Esophagus squamous epithelium (tissue), 5 donors: ENCODE results near the gene DNAJA4. TPM values are rescaled to one million over a fixed set of nuclear protein-coding genes. Genes with fewer than 3 reads are reported as not detected.

Experiments used
- DNase-seq: peaks from one replicate; lab custom pipeline; 2025; lab: John Stamatoyannopoulos, UW
- H3K27ac ChIP-seq, 4 donors: fragments of 200-600 bp; sonication (generic); one replicate each; pipeline ENCODE4 v1.5.1; 2016 to 2019; ENCODE audit warnings: mild to moderate bottlenecking in 1 of 4
- H3K27me3 ChIP-seq, 4 donors: fragments of 200-600 bp; sonication (generic); 1 replicate in 3 of 4; 2 replicates in 1 of 4; pipeline versions ENCODE4 v1.5.1 to v1.6.0; 2017 to 2021; ENCODE audit warnings: antibody characterized with exemption in 1 of 4
- H3K36me3 ChIP-seq, 3 donors: fragments of 200-600 bp; sonication (generic); one replicate each; pipeline ENCODE4 v1.5.1; 2016 to 2019
- H3K4me1 ChIP-seq, 3 donors: fragments of 200-600 bp; sonication (generic); one replicate each; pipeline ENCODE4 v1.5.1; 2017 to 2019
- H3K4me3 ChIP-seq, 4 donors: fragments of 200-600 bp; sonication (generic); 1 replicate in 3 of 4; 2 replicates in 1 of 4; pipeline ENCODE4 v1.5.1; 2016 to 2019; ENCODE audit warnings: mild to moderate bottlenecking in 2 of 4, moderate library complexity in 1 of 4
- H3K9me3 ChIP-seq, 3 donors: fragments of 200-600 bp; sonication (generic); one replicate each; pipeline ENCODE4 v1.5.1; 2016 to 2019
- CTCF ChIP-seq, 6 experiments: fragments of 450-650 bp in 4 of 6; fragments of 200-600 bp in 2 of 6; sonication (generic) in 2 of 6; IDR thresholded peaks; one replicate each; pipeline ENCODE4 v1.5.1; 2016 to 2019; ENCODE audit warnings: antibody characterized with exemption in 6 of 6, mild to moderate bottlenecking in 4 of 6, moderate library complexity in 4 of 6
- POLR2A ChIP-seq, 4 donors: fragments of 450-650 bp; IDR thresholded peaks; one replicate each; pipeline ENCODE4 v1.6.1; 2017; ENCODE audit warnings: antibody characterized with exemption in 4 of 4, mild to moderate bottlenecking in 4 of 4, moderate library complexity in 3 of 4
- WGBS, 2 donors: methylation state at CpG; one replicate each; pipeline ENCODE4 v1.1.5; 2018; 5-methylcytosine and 5-hydroxymethylcytosine counted together
- intact Hi-C: fragments of 100-400 bp; cut with DNase I; formaldehyde crosslinking; loops from one replicate; pipeline ENCODE4 v1.15.0; 2022
- total RNA-seq, 4 donors: library from RNA; depleted of rRNA; stranded (reverse); fragments of >200 nt; gene quantifications; one replicate each; pipeline ENCODE4 v1.1.0, GENCODE V29; 2016
- donor health status: DM: yes; HTN: yes; CAD: no.

The DNAJA4 gene
- total RNA-seq, 4 donors from 2014 or later, result 7.9 to 24.0 (median 15.7) TPM

- WGBS, 2 donors, result 68 to 74% methylated on average over 3 of the region's 5 CpGs
- Histone ChIP-seq H3K4me3 (no peak overlapping the region), H3K27ac (no peak overlapping the region), H3K4me1 (peaks cover 0 to under 1% (median 0%) of the 10 kb centered on the region in 3 donors), H3K9me3 (no peaks in the 10 kb centered on the region), H3K36me3 (no peaks in the 10 kb centered on the region), H3K27me3 (no peaks in the 10 kb centered on the region)
- TF ChIP-seq POLR2A (IDR thresholded peaks at IDR 0.05) (no peak), CTCF (IDR thresholded peaks at IDR 0.05) (no peak)
- no peak for DNase-seq
- intact Hi-C loops, result no loop called here
Observed at GRCh38 chr15:78249131-78249530, 15.2 kb upstream of the DNAJA4 start.

- H3K4me3 ChIP-seq, result no peak overlapping the region
- TF ChIP-seq POLR2A (IDR thresholded peaks at IDR 0.05) (no peak), CTCF (IDR thresholded peaks at IDR 0.05) (no peak)
- H3K9me3 ChIP-seq, result no peaks in the 10 kb centered on the region
- H3K27me3 ChIP-seq, result no peaks in the 10 kb centered on the region
- no peak overlapping the region for H3K27ac ChIP-seq
- WGBS, 2 donors, result 64 to 86% methylated on average over 7 to 8 of the region's 9 CpGs
- DNase-seq, result no peak
- intact Hi-C loops, result no loop called here
- no peaks in the 10 kb centered on the region for H3K36me3 ChIP-seq
- H3K4me1 ChIP-seq, result no peaks in the 10 kb centered on the region
Observed at GRCh38 chr15:78251136-78251535, 13.2 kb upstream of the DNAJA4 start.

- intact Hi-C loops, result no loop called here
- no peaks in the 10 kb centered on the region for H3K27me3 ChIP-seq
- H3K9me3 ChIP-seq, result no peaks in the 10 kb centered on the region
- 88 to 100% methylated on average over 1 of the region's 1 CpG for WGBS, 2 donors
- no peak overlapping the region for H3K27ac ChIP-seq
- no peaks in the 10 kb centered on the region for H3K4me1 ChIP-seq
- no peaks in the 10 kb centered on the region for H3K36me3 ChIP-seq
- DNase-seq, result no peak
- TF ChIP-seq POLR2A (IDR thresholded peaks at IDR 0.05) (no peak), CTCF (IDR thresholded peaks at IDR 0.05) (no peak)
- no peak overlapping the region for H3K4me3 ChIP-seq
Observed at GRCh38 chr15:78255421-78256043, 8.8 kb upstream of the DNAJA4 start.

- H3K4me3 ChIP-seq, result no peak overlapping the region
- no peaks in the 10 kb centered on the region for H3K27me3 ChIP-seq
- H3K36me3 ChIP-seq, result no peaks in the 10 kb centered on the region
- WGBS, 2 donors, result 74 to 79% methylated on average over 3 of the region's 3 CpGs
- no peak for DNase-seq
- H3K9me3 ChIP-seq, result no peaks in the 10 kb centered on the region
- intact Hi-C loops, result no loop called here
- H3K4me1 ChIP-seq, result no peaks in the 10 kb centered on the region
- no peak for TF ChIP-seq CTCF (IDR thresholded peaks at IDR 0.05)
- no peak for TF ChIP-seq POLR2A (IDR thresholded peaks at IDR 0.05)
- no peak overlapping the region for H3K27ac ChIP-seq
Observed at GRCh38 chr15:78256044-78256437, 8.3 kb upstream of the DNAJA4 start.

- no peaks in the 10 kb centered on the region for H3K4me1 ChIP-seq
- no peak for TF ChIP-seq POLR2A (IDR thresholded peaks at IDR 0.05)
- TF ChIP-seq CTCF (IDR thresholded peaks at IDR 0.05), result no peak
- H3K36me3 ChIP-seq, result no peaks in the 10 kb centered on the region
- no peaks in the 10 kb centered on the region for H3K27me3 ChIP-seq
- H3K4me3 ChIP-seq, result no peak overlapping the region
- DNase-seq, result no peak
- WGBS, 2 donors, result 73 to 87% methylated on average over 2 to 3 of the region's 3 CpGs
- H3K9me3 ChIP-seq, result no peaks in the 10 kb centered on the region
- intact Hi-C loops, result no loop called here
- H3K27ac ChIP-seq, result no peak overlapping the region
Observed at GRCh38 chr15:78257681-78258080, 6.7 kb upstream of the DNAJA4 start.
